ENCODE data around the gene SLC6A11.

GRCh38 chr3:10988991-10989484 is 173.0 kb downstream of the SLC6A11 start:
- TF ChIP-seq CTCF (conservative IDR thresholded peaks at IDR 0.05; ENCODE audit: low read depth, low read length): no peak
- TF ChIP-seq EZH2 (IDR thresholded peaks at IDR 0.05; ENCODE audit: borderline replicate concordance, low read depth, low read length, poor library complexity, severe bottlenecking): no peak
